Mucosa of descending colon (tissue), 3 donors: ENCODE results near the gene RCN1. TPM values are rescaled to one million over a fixed set of nuclear protein-coding genes. Genes with fewer than 3 reads are reported as not detected.

Source experiments
- ATAC-seq: fragments of 200-7000 bp; cut with Tn5 transposase; one replicate; pipeline ENCODE4 v1.9.1; 2020; ENCODE audit warnings: mild to moderate bottlenecking, moderate library complexity
- DNase-seq, 3 donors: peaks; one replicate each; pipeline ENCODE4 v3.0.0-alpha.2; 2020
- H3K36me3 ChIP-seq: fragments of 200-600 bp; one replicate; pipeline ENCODE4 v1.8.0; 2021; ENCODE audit warnings: low read depth, mild to moderate bottlenecking
- H3K4me1 ChIP-seq: fragments of 200-600 bp; one replicate; pipeline ENCODE4 v1.8.0; 2021; ENCODE audit warnings: low read depth, mild to moderate bottlenecking
- H3K4me3 ChIP-seq: fragments of 200-600 bp; one replicate; pipeline ENCODE4 v1.8.0; 2021; ENCODE audit warnings: mild to moderate bottlenecking
- H3K9me3 ChIP-seq: fragments of 200-600 bp; one replicate; pipeline ENCODE4 v1.8.0; 2021; ENCODE audit warnings: mild to moderate bottlenecking
- CTCF ChIP-seq: fragments of 200-600 bp; IDR thresholded peaks from one replicate; pipeline ENCODE4 v1.8.0; 2022; ENCODE audit warnings: antibody characterized with exemption, mild to moderate bottlenecking
- intact Hi-C, 2 donors: fragments of 100-400 bp; cut with DNase I in 1 of 2; cut with micrococcal nuclease in 1 of 2; formaldehyde crosslinking; loops; one replicate each; pipeline versions ENCODE4 v1.11.0 to v1.11.1; 2022; cut with DNase I, micrococcal nuclease
- long read RNA-seq, 2 donors: library from polyadenylated mRNA; unstranded; transcript quantifications; one replicate each; pipeline ENCODE4 v2.0.0, GENCODE V29; 2019 to 2021
- total RNA-seq, 3 donors: library from RNA; stranded (reverse); fragmentation: NEBNext Ultra II Directional in 2 of 3; extraction: Animal tissue kit (Norgen Biotek cat#: 25700) in 2 of 3; gene quantifications; one replicate each; pipeline versions ENCODE4 v1.2.1 to v1.2.4, GENCODE V29; 2021 to 2023
- donor health status: DM: no; HTN: no; CAD: no; lungs with moderate emphysema.
- donor health status: DM: no; HTN: no; CAD: no.
- donor health status: DM: no; HTN: yes; CAD: no.

The RCN1 gene
- 10 to 100 TPM; 34.2 to 46.4 (median 40.1) TPM for total RNA-seq
- long read RNA-seq, donor 1, transcript RCN1-201 (6 exons, 2,572 nt), result major isoform, 89 of 91 reads
- long read RNA-seq, donor 1, partial matches to known transcripts, result 1 of 91 reads
- long read RNA-seq, donor 1, other reads (novel, unspliced or antisense), result 1 of 91 reads
- long read RNA-seq, donor 2, transcript RCN1-201 (6 exons, 2,572 nt), result major isoform, 46 of 53 reads
- long read RNA-seq, donor 2, partial matches to known transcripts, result 6 of 53 reads
- long read RNA-seq, donor 2, other reads (novel, unspliced or antisense), result 1 of 53 reads

GRCh38 chr11:32090545-32091370 is at the start of gene RCN1:
Gene RCN1 (plus strand): TSS chr11:32091074. CDS start chr11:32091197, 123 bp downstream.
- no peak for TF ChIP-seq CTCF
- Histone ChIP-seq H3K36me3 (no peaks in the 10 kb centered on the region), H3K4me3 (peak within 1 kb of the TSS; percentile 51), H3K4me1 (peaks cover 4% of the 10 kb centered on the region), H3K9me3 (no peaks in the 10 kb centered on the region)
- intact Hi-C loops, result no loop called here
- ATAC-seq, result peak; percentile 87
- DNase-seq, result peak; percentile 56 to 79 (median 70)

GRCh38 chr11:32043737-32044136 is 47.1 kb upstream of the RCN1 start:
- intact Hi-C loops, result no loop called here
- DNase-seq, result no peak
- Histone ChIP-seq H3K36me3 (no peaks in the 10 kb centered on the region), H3K9me3 (no peaks in the 10 kb centered on the region), H3K4me3 (no peak overlapping the region), H3K4me1 (no peaks in the 10 kb centered on the region)
- no peak for TF ChIP-seq CTCF
- no peak for ATAC-seq

GRCh38 chr11:32044158-32044863 is 46.6 kb upstream of the RCN1 start:
- no peak for TF ChIP-seq CTCF
- intact Hi-C loops, result no loop called here
- H3K9me3 ChIP-seq, result no peaks in the 10 kb centered on the region
- no peak overlapping the region for H3K4me3 ChIP-seq
- ATAC-seq (no peak), DNase-seq (no peak)
- no peaks in the 10 kb centered on the region for H3K4me1 ChIP-seq
- H3K36me3 ChIP-seq, result no peaks in the 10 kb centered on the region

- DNase-seq (no peak), ATAC-seq (no peak)
- intact Hi-C loops, result no loop called here
- H3K9me3 ChIP-seq, result no peaks in the 10 kb centered on the region
- TF ChIP-seq CTCF, result no peak
- H3K4me3 ChIP-seq, result no peak overlapping the region
- no peaks in the 10 kb centered on the region for H3K4me1 ChIP-seq
- H3K36me3 ChIP-seq, result no peaks in the 10 kb centered on the region
Observed at GRCh38 chr11:32045456-32045855, 45.4 kb upstream of the RCN1 start.

GRCh38 chr11:32050264-32050663 is 40.6 kb upstream of the RCN1 start:
- Histone ChIP-seq H3K36me3 (no peaks in the 10 kb centered on the region), H3K9me3 (no peaks in the 10 kb centered on the region), H3K4me1 (no peaks in the 10 kb centered on the region), H3K4me3 (no peak overlapping the region)
- ATAC-seq (no peak), DNase-seq (no peak)
- TF ChIP-seq CTCF, result no peak
- intact Hi-C loops, result loop anchor here in 1 of 2 donors (5.0 kb wide), 1 partner anchor 127 kb away; no protein-coding TSS in a partner anchor
